Activated T-helper 1 cell treated with Interleukin-2 at 50 U/mL for 16 hours (primary cell): ENCODE measurements around the gene ALG12.

Experiments
- DNase-seq: peaks from one replicate; pipeline ENCODE4 v3.0.0-alpha.2; 2020; ENCODE audit warnings: low read depth

ALG12 gene

DNA sequence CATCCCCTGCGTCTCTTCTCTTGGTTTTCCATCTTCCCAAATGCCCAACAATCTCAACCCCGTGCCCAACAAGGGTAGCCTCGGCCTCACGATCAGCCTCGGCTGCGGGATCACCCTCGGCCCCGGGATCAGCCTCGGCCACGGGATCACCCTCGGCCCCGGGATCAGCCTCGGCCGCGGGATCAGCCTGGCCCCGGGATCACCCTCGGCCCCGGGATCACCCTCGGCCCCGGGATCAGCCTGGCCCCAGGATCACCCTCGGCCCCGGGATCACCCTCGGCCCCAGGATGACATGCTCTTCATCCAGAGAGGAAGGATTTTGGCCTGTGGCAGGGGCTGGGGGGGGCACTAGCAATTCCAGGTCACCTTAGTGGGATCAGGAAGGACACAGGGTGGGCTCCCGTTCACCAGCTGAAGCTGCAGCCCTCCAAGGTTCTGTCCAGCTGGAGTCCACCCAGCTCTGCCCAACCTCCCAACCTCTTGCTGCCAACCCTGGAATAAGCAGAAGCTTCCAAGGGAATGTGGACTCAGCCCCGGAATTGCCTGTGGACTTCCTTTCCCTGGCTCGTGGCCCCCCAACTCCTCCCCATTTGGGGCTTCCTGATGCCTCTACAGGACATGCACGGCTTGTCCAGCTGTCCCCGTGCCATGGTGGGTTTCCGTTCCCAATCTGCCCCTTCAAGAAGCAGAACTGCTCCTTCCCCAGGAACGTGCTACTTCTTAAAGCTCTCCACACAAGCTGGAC lies 6.2 kb downstream of the ALG12 start:
- no peak for DNase-seq

DNA sequence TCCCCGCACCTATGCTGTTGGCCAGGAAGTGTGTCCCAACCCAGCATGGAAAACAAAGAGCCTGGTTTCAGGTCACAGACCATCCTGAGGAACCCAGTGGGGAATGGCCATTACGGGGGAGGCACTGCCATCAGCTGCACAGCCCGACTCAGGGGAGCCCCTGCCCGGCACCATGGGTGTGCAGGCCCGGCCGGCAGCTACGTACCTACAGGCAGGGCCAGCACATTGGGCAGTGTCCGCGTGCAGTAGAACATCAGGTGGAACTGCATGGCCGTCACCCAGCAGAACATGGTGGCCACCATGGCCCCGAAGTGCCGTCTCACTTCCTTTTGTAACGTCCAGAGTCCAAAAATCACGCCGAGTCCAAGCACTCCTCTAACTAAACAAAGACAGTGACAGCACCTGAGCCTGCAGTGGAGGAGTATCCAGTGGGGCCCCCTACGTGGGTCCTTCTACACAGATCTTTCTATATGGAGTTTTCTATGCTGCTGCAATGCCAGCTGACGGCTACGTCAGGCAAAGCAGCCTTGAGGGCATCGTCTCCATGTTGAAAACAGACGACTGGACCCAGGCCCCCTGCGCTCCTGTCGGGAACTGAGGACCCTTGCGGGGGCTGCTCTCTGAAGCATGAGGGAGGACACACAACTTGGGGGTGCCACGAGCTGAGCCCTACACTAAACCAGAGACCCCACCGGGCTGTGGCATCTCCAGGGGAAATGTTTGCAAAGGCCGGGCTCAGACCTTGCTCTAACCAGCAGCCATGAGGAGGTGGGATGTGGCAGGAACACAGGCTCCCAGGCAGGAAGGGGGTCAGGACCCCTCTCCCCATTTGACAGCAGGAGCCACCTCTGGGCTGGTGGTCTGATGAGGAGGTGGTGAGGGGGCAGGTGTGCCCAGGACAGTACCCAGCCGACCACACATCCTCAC lies 7.7 kb downstream of the ALG12 start:
- DNase-seq, result no peak

GRCh38 chr22:49909476-49910205 lies 8.6 kb downstream of the ALG12 start:
- DNase-seq, result no peak

DNA sequence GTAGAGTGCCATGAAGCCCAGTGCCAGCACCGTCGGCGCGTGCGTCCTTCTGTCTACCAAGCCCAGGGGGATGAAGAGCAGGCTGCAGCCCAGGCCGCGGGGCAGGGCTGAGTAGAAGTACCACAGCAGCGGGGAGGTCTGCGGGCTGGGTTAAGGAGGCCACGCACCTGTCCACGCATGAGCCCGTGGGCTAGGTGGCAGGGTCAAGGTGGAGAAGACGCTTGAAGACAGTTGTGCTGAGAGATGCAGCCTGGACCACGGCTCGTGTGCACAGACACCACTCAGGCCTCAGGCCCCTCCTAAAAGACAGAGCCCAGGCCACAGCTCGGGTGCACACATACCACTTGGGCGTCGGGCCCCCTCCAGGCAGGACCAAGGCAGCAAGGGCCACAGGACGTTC lies 10.4 kb downstream of the ALG12 start:
- DNase-seq, result no peak

- no peak for DNase-seq
Observed at GRCh38 chr22:49906799-49907290, 11.4 kb downstream of the ALG12 start.

DNA sequence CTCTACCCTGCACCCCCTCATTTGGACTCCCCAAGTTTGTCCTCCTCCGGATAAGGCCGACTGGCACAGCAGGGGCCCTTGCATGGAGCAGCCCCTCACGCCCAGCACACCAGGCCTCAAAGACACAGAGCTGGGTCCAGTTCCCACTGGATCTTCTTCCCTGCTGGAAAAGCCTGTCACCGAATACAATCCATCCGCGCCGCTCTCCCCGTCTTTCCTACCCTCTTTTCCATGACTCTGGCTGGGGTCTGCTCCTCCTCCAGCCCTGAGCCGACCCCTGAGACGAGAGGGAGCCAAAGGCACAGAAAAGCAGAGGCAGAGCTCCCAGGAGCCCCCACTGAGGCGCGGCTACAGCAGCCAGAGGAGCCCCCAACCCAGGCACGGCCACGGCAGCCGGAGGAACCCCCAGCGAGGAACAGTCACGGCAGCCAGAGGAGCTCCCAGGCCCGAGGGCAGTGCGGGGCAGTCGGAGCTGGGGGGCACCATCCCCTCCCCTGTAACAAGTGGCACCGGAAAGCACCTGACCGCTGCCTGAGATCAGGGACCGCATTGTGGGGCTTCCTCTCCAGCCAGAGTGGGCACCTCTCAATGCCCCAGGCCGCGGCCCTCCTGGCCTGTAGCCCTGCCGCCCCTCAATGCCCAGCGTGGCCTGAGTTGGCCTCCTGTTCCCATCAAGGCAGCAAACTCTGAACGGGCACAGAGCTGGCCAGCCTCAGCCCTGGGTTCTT lies 12.0 kb downstream of the ALG12 start:
- DNase-seq, result no peak

GRCh38 chr22:49905465-49905864 lies 12.8 kb downstream of the ALG12 start:
- DNase-seq, result no peak

DNA sequence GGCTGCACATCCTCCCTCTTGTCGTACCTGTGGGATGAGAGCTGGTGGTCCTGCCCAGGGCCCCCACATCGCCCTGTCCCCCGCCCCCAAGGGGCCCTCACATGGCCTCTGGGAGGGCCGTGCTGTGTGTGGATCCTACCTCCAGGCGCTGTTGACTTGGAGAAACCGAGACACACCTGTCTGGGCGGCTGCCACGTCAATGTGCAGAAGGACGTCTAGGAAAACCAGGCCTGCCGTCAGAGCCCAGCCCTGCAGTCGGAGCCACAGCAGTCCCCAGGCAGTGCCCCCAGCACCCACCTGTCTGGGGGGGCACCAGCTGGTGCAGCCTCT lies 14.2 kb downstream of the ALG12 start:
- DNase-seq, result no peak

- DNase-seq, result no peak
Observed at GRCh38 chr22:49903322-49904039, 14.8 kb downstream of the ALG12 start.

- DNase-seq, result no peak
Observed at GRCh38 chr22:49901457-49901856, 16.8 kb downstream of the ALG12 start.

DNA sequence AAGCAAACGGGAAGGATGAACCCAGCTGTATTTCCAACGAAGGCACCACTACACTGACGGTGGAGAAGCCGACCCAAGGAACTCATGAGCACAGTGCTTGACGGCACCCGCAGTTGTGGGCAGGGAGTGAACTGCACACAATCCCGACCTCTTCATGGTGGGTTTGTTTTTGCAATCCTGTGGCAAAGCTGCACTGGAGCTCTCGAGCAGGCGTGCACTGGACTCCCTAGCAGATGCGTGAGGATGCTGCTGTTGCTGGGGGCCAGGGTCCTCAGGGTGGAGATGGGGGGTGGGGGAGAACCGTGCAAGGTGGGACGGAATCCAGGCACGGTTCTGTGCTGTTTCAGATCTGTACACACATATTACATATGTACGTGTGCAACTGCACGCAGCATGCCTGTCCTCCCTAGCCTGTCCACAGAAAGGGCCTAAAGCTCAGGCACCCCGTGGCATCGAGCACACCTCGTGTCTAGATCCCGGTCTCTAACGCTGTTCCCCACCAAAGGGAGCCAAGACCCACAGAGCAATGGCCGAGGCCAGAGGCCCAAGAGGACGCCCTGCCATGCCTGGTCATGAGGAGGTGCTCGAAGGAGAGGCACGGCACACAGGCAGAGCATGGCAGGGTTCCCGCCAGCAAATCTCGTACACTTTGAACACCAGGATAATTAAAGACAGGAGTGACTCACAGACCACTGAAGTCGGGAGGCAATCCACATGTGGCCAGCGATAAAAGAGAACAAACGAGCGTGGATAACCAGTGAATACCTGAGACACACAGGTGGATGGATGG lies 17.6 kb downstream of the ALG12 start:
- no peak for DNase-seq

DNA sequence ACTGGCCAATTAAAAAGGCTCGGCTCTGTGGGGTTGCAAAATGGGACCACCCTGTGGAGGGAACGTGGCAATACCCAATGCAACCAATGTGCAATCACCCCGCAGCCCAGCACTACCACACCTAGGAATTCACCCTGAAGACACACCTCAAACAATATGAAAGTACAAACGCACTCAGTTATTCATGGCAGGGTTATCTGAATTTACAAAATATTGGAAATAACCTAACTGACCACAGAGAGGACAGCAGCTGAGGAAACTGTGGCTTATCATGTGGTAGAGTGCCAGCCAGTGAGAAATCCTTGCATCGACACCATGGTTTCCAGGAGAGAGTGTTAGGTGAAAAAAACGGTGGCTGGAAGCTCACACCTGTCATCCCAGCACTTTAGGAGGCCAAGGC lies 18.7 kb downstream of the ALG12 start:
- no peak for DNase-seq

DNA sequence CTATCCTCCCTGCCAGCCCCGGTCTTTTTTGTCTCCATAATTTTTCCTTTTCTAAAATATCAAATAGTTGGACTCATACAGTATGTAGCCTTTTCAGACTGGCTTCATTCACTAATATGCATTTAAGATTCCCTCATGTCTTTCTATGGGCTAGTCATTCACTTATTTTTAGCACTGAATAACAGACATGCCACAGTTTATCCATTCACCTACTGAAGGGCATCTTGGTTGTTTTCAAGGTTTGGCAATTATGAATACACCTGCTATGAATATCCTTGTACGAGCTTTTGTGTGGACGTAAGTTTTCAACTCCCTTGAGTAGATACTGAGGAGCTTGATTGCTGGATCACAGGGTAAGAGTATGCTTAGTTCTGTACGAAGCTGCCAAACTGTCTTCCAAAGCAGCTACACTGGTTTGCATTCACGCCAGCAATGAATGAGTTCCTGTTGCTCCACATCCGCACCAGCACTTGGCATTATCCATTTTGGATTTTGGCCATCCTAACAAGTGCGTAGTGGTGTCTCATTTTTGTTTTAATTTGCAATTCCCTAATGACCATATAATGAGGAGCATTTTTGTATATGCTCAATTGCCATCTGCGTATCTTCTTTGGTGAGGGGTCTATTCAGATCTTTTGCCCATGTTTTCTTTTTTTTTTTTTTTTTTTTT lies 21.1 kb downstream of the ALG12 start:
- DNase-seq, result no peak

DNA sequence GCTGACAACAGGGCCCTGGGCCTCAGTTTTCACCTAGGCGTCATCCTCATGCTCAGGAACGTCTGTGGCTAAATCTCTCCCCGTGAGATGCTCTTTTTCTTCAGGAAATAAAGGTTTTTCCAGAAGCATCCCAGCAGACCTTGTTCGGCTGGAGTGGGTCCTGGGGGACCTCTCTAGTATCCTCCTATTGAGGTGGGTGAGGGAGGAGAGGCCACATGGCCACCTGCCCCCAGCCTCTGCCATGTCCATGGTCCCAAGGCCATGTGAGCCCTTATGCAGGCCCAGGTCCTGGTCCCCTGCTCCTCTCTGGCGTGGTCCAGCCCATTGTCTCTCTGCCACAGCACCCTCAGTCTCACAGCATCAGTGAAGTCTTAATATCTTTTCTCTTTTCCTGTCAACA lies 22.0 kb downstream of the ALG12 start:
- no peak for DNase-seq

- DNase-seq, result no peak
Observed at GRCh38 chr22:49894322-49895054, 23.8 kb downstream of the ALG12 start.

DNA sequence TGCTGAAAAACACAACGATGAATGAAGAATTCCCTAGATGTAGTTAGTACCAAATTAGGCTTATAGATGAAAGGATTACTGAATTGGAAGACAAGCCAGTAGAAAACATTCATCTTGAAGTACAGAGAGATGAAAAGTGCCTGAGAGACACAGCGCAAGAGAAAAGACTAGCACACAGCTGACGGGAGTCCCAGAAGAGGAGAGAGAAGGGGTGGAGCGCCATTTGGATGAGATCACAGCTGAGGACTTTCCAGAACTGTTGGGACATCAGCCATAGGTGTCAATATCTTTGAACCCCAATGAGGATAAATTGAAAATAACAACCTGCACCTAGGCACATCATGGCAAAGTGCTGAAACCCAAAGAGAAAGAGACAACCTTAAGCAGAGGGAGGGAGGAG lies 25.2 kb downstream of the ALG12 start:
- no peak for DNase-seq

DNA sequence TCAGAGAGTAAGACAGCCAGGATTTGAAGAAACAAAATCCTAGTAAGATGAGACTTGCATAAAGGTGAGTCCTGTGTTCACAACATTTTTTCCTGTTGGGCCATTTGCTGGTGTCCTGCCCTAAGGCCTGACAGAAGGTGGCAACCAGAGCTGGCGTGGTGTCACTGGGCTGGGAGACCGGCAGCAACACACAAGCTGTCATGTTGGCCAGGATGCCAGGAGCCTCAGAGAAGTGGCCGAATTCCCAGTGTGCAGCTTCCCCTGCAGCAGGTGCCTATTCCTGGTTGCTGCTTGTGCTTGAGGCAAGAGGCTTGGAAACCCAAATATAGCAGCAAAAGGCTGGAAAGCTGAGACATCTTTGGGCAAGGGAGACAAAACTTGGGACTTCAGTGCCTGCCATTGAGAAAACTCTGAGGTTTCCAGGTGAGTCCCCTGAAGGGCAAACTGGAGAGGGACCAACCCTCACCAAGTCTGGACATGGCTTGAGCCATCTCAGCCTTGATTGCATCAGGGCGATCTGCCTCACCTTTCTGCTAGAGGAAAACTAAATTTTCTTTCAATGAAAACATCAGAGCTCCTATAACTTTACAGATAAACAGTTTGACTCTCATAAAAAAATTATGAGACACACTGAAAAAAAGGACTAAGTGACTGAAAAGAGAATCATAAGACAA lies 25.9 kb downstream of the ALG12 start:
- DNase-seq, result no peak

- DNase-seq, result no peak
Observed at GRCh38 chr22:49889071-49889470, 29.2 kb downstream of the ALG12 start.

- DNase-seq, result no peak
Observed at GRCh38 chr22:49887702-49888101, 30.5 kb downstream of the ALG12 start.
